NCI-H2227 (cell line): ENCODE data around the gene SPNS3.

Source experiments
- DNase-seq: peaks from one replicate; lab custom pipeline; 2025; ENCODE audit not compliant: unreplicated experiment; lab: John Stamatoyannopoulos, UW

SPNS3 gene, protein sequence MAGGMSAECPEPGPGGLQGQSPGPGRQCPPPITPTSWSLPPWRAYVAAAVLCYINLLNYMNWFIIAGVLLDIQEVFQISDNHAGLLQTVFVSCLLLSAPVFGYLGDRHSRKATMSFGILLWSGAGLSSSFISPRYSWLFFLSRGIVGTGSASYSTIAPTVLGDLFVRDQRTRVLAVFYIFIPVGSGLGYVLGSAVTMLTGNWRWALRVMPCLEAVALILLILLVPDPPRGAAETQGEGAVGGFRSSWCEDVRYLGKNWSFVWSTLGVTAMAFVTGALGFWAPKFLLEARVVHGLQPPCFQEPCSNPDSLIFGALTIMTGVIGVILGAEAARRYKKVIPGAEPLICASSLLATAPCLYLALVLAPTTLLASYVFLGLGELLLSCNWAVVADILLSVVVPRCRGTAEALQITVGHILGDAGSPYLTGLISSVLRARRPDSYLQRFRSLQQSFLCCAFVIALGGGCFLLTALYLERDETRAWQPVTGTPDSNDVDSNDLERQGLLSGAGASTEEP

DNA sequence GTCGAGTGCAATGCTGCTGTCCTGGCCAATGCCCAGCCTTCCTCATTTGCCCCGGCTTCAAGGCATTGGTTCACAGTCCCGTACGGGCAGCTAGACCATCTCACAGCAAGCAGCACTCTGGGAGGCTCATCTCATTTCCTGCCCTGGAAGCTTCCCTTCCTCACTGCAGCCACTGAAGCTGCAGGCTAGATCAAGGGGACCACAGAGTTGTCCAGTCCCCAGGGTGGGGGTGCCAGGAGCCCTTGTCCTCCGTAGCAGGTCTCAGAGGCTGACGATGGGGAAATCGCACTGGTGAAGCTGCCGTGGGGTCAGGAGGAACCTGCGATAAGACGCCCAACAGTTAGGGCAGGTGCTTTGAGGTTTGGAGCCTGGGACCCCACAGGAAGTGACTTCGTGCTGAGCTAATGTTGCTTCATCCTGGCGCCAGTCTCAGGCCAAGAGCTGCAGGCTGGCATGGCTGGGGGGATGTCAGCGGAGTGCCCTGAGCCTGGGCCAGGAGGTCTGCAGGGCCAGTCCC, at the start of gene SPNS3:
Gene SPNS3, plus strand, starts transcription at position 426 of the 517 bp plus-strand sequence. Its CDS starts 28 bp downstream, at position 454.
- no peak for DNase-seq

DNA sequence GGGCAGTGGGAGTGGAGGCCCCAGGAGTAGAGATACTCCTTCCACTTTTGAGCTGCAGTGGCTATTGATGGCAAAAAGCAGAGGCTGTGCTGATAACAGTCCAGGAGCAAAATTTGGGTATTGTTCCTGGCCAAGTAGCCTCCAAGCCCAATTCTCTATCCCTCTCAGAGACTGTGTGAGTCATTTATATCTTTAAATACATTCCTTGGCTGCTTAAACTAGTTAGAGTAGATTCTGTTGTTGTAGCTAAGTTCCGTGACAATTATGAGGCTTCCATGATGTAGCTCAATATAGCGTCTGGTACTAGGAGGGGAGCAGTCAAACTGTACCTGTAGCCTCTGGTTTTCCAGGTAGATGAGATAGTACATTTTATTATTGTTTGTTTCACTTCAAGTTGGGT, 47.3 kb upstream of the SPNS3 start:
- DNase-seq = no peak

DNA sequence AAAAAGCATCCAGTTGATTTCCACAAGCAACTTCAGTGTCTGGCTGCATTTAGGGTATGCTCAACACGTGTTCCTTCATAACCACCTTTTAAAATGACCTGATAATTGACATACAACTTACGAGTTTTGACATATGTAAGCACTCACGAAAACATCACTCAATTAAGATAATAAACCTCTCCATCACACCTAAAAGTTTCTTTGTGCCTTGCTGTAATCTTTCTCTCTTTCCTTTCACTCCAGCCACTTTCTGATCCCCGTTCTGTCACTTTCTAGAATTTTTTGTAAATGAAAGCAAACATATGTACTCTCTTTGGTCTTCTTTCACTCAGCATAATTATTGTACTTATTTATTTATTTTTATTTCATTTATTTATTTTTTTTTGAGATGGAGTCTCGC, 46.6 kb upstream of the SPNS3 start:
- DNase-seq = no peak

DNA sequence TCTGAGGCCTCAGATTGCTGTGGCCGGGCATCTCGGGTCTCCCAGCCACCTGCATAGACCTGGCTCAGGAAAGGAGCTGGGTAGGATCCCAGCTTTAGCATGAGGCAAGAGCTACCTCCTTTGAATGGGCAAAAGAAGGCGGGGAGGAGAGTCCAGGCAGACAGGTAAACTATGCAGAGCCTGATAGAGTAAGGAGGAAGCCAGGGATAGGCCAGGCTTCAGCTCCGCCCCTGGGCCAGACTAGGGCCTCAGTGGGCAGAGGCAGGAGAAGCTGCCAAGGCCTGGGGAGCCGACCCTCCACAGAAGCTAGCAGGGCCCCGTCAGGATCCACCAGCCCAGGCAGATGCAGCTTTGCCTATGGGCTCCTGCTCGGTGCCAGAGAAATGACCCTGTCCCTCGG, 44.7 kb upstream of the SPNS3 start:
- DNase-seq = no peak

DNA sequence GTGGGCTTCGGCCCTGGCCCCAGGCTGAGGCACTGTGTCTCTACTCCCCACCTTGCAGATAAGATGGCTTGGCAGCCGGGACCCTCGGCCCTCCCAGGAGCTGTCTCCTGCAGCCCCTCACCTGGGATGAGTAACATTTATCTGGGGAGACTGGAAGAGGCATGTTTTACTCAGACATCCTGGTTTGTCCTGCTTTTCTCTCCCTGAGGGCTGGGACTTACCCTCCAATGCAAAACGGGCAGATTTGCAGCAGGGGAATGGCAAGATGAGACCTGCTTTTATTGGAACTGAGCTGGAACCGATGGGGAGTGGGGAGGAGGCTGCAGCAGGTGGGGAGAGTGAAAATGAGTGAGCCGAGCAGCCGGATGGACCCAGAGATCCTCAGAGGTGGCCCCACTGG, 39.9 kb upstream of the SPNS3 start:
- DNase-seq = no peak

DNA sequence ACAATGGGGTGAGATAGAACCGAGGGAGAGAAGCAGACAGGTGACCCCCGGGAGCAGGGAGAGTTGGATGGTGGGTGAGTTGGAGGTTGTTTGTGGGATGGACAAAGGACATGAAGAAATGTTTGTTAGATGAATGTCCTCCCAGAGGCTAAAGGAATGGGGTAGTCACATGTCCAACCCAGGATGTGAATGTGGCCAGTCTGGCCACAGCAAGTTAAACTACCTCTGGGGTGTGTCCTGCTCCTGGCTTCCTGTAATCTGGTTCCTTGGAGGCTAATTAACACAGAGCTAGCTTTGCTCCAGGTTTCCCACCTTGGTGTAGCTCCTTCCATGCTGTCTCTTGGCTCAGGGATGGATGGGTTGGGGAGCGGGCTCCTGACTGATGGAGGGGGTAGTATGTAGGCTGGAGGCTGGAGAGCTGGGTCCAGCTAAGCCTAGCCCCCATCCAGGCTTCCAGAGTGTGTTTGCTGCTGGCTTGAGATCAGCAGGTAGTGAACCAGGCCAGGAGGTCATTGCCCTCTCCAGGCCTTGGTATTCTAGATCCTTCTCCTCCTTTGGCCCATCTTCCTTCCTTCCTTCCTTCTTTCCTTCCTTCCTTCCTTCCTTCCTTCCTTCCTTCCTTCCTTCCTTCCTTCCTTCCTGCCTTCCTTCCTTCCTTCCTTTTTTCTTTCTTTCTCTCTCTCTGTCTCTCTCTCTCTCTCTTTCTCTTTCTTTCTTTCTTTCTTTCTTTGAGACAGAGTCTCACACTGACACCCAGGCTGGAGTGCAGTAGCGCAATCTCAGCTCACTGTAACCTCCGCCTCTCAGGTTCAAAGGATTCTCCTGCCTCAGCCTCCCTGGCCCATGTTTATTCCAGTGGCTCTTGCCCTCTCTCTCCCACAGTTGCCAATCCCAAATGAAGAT, 39.3 kb upstream of the SPNS3 start:
- no peak for DNase-seq

DNA sequence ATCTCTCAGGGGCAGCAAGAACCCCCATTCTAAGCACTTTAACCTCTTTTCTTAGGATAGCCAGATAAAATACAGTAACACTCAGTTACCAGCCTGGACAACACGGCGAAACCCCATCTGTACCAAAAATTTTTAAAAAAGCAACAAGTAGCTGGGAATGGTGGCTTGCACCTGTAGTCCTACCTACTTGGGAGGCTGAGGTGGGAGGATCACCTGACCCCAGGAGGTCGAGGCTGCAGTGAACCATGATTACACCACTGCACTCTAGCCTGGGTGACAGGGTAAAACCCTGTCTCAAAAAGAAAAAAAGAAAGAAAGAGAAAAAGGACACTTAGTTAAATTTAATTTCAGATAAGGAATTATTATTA, 38.6 kb upstream of the SPNS3 start:
- no peak for DNase-seq

DNA sequence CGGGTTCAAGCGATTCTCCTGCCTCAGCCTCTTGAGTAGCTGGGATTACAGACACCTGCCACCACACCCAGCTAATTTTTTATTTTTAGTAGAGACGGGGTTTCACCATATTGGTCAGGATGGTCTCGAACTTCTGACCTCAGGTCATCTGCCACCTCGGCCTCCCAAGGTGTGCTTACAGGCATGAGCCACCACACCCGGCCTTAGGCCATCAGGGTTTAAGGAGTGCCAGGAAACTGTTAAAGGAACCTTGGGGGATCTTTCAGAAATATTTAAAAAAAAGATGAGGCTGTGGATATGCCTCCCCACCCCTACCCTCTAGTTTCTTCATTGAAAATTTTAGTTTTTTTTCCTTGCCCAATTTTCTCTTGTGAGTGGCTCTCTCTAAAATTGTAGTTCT, 35.9 kb upstream of the SPNS3 start:
- no peak for DNase-seq

DNA sequence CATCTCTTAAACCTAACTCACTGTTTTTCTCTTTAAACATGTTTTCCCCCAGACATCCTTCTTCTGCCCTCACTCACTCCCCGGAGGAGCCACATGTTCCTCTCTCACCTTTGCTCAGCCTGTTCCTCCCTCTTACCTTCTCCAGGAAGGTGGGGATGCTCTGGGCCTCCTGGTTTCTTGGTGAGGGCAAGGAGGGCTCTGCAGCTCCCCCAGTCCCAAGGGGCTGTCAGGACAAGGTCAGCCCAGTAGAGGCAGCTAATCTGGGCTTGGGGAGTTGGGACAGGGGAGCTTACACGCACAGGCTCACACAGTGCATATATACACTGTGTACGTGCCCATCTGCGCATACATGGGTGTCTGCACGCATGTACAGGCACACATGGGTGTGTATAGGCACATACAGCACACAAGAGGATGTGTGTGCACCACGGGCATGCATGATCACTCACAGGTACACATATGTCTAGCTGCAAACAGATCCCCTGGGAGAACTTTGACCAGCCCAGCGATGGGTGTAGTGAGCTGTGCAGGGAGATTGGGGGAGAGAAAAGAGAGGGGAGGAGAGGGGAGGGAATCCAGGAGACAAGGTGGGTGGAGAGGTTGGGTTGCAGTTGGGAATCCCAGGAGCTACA, 28.6 kb upstream of the SPNS3 start:
- DNase-seq = no peak

DNA sequence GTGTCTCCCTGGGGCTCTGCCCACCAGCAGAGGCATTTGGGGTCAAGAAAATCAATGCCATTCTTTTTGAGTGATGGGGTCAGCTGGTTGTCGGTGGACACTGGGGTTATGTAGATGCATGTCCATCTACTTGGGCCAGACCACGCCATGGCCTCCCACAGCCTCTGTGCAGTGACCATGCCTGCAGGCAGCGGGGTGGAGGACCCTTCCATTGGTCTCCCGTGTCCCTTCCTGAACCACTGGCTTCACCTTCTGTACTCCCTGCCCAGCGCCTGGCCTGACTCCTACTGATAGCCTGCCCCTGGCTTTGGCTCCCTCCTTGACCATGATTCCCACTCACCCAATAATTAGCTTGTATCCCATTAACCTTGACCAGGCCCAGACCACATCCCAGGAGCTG, 28.0 kb upstream of the SPNS3 start:
- DNase-seq = no peak

DNA sequence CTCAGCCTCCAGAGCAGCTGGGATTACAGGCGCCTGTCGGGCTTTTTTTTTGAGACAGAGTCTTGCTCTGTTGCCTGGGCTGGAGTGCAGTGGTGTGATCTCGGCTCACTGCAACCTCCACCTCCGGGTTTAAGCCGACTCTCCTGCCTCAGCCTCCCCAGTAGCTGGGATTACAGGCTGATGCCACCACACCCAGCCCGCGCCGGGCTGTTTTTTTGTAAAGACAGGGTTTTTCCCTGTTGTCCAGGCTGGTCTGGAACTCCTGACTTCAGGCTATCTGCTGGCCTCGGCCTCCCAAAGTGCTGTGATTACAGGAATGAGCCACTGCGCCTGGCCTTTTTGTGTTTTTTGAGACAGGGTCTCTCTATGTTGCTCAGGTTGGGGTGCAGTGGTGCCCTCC, 27.4 kb upstream of the SPNS3 start:
- DNase-seq = no peak

DNA sequence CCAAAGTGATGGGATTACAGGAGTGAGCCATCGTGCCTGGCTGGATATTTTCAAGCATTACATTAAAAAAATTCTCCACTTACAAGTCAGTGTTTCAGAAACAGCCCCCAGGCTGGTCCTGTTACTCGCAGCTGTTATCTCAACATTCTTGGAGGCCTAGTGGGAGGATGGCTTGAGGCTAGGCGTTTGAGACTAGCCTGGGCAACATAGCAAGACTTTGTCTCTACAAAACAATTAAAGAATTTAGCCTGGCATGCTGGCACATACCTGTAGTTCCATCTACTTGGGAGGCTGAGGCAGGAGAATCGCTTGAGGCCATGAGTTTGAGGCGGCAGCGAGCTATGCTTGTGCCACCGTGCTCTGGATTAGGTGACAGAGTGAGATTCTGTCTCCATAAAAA, 26.5 kb upstream of the SPNS3 start:
- no peak for DNase-seq

DNA sequence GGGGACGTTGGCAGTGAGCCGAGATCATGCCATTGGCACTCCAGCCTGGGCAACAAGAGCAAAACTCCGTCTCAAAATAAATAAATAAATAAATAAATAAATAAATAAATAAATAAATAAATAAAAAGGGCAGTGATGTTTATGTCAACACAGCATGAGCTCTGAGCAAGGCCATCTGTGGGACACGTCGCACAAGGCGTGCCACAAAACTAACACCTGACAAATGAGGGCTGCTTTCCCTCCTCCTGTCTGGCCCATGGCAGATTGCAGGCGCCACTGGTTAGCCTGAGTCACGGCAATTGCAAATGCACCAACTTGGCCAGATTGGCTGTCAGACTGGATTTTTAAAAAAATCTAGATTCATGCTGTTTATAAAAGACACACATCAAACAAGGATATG, 25.9 kb upstream of the SPNS3 start:
- DNase-seq = peak; percentile 13

DNA sequence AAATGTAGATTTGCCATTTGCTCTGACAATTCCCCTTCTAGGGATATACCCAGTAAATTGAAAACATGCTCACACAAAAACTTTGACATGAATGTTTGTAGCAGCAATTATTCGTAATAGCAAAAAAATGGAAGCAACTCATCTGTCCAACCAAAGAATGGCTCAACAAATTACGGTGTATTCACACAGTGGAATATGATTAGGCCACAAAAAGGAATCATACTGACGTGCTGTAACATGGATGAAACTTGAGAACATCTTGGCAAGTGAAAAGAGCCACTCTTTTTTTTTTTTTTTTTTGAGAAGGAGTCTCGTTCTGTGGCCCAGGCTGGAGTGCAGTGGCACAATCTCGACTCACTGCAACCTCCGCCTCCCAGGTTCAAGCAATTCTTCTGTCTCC, 24.1 kb upstream of the SPNS3 start:
- no peak for DNase-seq

DNA sequence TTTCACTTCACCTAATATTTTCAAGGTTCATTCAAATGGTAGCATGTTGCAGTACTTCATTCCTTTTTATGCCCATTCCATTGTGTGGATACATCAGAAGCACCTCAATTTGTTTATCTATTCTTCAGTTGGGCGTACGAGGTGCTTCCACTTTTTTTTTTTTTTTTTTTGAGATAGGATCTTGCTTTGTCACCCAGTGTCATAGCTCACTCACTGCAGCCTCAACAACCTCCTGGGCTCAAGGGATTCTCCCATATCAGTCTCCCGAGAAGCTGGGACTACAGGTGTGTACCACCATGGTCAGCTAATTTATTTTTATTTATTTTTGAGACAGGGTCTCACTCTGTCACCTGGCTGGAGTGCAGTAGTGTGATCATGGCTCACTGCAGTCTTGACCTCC, 22.5 kb upstream of the SPNS3 start:
- DNase-seq = no peak

DNA sequence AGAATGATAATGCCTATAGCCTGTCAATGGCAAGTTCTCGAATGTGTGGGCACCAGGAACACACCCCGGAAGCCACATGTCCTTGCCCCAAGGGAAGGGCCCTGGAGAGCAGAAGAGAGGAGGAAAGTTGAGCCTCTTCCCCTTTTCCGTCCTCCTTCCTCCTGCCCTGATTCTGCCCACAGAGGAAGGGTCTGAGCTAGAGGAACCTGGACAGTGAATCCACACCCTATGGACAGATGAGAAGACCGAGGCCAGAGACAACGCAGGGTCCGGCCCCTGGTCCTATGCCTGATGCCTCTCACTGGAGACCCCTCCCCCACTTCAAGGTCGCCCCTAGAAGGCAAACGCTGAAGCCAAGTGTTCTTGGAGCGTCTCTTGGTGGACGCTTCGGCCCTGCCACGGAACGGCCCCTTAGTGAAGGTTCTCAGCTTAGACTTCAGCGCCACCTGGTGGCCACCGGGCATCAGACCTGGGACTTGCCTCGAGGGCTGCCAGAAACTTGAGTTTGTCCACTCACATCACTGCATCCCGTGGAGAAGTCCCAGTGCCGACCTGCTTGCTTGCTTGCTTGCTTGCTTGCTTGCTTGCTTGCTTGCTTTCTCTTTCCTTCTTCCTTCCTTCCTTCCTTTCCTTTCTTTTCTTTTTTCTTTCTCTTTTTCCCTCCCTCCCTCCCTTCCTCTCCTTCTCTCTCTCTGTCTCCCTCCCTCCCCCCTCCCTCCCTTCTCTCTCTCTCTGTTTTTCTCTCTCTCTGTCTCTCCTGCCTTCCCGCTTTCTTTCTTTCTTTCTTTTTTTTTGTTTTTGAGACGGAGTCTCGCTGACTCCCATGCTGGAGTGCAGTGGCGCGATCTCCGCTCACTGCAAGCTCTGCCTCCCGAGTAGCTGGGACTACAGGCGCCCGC, 20.6 kb upstream of the SPNS3 start:
- peak; percentile 91 for DNase-seq

DNA sequence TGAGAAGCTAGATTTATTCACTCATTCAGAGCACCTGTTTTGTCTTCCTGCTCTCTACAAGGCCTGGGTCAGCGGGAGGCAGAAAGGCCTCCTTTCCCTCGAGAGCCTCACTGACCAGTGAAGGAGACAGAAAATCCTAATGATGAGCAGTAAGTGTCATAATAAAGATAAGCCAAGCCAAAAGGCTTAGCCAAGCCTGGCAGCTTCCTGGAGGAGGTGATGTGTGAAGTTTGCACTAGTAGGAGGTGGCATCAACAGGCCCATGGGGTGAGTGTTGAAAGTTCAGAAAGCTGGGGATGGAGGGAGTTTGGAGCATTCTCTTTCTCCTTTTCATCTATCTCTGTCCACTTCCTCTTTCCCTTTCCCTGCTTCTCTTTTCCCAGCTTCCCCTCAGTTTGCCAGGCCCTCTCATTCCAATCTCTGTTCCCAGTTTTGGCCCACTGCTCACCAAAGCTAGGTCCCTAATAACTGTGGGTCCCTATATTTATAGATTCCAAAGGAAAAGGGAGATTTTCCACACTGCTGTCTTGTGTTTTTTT, 16.5 kb upstream of the SPNS3 start:
- no peak for DNase-seq

DNA sequence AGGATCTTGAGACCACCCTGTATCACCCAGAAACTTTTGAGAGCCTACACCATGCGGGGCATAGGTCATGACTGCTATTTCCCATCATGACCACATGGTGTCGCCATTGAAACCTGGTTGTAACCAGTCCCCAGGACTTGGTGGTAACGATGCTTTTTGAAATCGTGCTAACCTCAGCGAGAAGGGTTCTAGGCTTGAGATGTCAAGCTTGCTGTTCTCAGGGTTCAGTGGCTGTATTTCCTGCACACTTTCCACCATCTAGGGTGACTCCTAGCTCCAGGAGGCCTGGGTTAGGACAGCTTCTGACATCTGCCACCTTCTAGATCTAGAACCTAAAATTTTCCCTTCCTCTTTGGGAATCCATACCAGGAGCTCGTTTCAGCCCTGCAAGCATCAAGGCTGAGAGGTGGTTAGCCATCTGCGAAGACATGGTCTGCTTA, 13.0 kb upstream of the SPNS3 start:
- DNase-seq = peak; percentile 74

DNA sequence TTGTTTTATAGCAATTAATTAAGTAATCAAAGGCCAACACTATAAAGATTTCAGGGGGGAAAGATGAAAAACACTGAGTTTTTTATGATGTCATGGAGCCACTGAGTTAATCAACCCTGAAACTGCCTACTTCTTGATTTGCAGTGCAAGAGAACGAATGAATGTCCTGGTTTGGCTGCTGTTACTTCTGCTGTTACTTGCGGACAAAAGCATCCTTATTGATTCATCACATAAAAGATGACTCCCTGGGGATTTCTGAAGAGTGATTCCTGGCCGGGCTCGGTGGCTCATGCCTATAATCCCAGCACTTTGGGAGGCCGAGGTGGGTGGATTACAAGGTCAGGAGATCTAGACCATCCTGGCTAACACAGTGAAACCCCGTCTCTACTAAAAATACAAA, 10.9 kb upstream of the SPNS3 start:
- DNase-seq = no peak

DNA sequence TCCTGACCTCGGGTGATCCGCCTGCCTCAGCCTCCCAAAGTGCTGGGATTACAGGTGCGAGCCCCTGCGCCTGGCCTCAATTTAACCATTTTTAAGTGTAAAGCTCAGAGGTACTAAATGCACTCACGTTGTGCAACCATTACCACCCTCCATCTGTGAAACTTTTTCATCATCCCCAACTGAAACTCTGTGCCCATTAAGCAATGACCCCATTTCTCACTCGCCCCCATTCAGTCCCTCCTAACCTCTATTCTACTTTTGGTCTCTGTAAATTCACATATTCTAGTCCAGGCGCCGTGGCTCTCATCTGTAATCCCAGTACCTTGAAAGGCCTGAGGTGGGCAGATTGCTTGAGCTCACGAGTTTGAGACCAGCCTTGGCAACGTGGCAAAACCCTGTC, 8.3 kb upstream of the SPNS3 start:
- DNase-seq = no peak
